Stimulated activated CD8-positive, alpha-beta memory T cell treated with anti-CD3 and anti-CD28 coated beads, Interleukin-15, amount 100 ng/mL, for 1 hour (primary cell): ENCODE data around the gene OXCT1.
"Not testable (repeated sequence)": the region's sequence is repeated elsewhere in the genome, so short reads cannot be mapped to it uniquely, and the experiment has no call there.

Source experiments
- DNase-seq: peaks from one replicate; pipeline ENCODE4 v3.0.0-alpha.2; 2020; ENCODE audit warnings: low read depth

The OXCT1 gene

GRCh38 chr5:41874512-41875060, 4.4 kb upstream of the OXCT1 start:
- DNase-seq, result no peak

DNA sequence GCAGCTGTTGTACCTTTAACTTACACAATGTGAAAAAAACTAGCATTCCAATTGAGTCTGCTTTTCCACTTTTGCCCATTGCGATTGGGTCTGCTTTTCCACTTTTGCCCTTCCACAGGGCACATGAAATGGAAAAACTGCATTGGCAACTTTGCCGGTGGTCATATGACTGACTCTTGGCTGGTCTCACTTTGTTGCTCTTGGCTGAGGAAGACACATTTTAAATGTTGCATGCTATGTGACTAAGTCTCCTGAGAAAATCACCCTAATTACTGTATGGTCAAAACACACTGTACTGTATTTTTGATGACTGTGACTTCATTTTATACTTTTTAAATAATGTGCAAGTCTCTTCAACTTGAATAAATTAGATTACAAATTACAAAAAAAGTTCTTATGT, 1.6 kb upstream of the OXCT1 start:
- no peak for DNase-seq

- DNase-seq, result no peak
Observed at GRCh38 chr5:41870627-41871048, 413 bp upstream of the OXCT1 start.

DNA sequence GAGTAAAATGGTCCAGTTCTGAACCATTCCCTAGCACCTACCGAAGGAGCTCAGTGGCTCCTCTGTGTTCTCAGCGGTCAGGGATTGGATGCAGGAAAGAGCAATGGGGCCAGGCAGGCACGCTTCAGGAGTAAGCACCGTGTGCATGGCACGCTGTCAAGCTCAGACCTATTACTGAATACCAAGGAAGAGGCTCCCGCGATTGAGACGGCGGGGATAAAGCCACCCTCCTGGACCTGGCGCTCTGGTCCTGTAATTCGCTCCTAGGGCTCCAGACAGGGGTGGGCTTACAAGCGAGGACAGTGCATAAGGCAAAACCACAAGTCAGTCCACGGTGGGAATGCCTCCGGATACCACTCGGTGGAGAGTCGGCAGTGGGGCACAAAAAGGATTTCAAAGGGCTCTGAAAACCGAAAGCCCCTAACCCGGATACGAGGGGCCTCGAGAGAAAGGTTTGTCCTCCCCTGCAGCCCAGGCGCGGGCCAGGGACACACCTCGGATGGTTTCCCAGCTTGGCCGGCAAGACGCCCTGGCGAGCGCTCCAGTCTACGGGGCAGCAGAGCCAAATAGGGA, 988 bp downstream of the OXCT1 start:
- DNase-seq, result no peak

GRCh38 chr5:41863871-41864486, 6.2 kb downstream of the OXCT1 start:
- DNase-seq, result no peak

GRCh38 chr5:41858890-41859289, 11.3 kb downstream of the OXCT1 start:
- DNase-seq, result no peak

- no peak for DNase-seq
Observed at GRCh38 chr5:41857989-41858388, 12.2 kb downstream of the OXCT1 start.

GRCh38 chr5:41856644-41857491, 13.4 kb downstream of the OXCT1 start:
- DNase-seq, result peak; percentile 12

DNA sequence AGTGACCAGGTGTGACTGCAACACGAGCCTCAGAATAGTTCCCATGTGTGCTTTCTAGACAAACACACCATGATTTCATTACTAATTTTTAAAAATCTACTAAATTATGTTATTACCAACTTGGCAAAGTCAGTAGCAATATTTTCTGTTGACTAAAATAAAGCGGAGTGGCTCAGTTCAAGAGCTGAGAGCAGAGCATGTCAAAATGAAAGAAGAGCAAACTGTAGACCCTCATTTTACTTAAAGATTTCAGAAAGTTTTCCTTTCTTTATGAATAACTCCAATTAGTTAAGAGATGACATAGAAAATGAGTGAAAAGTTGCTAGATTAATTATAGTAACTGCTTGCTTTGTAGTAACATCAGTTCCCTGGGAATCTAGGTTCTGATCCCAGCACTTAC, 17.9 kb downstream of the OXCT1 start:
- no peak for DNase-seq

DNA sequence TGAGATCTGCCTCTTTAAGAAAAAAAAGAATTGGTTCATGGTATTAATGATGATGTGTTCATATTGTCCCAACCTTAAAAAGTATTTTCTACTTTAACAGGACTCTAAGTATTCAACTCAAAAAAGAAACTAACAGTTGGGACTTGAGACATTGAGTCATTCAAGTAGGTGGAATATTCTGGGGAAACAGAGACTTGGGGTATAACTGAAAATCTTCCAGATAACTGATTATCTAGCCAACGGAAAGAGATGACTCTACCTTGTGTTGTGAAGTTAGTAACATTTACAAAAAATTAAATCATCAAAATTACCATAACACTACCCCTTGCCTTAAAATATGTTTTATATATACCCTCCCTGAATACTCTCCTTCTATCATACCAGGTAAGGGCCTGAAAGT, 19.1 kb downstream of the OXCT1 start:
- no peak for DNase-seq

- DNase-seq, result no peak
Observed at GRCh38 chr5:41848983-41849382, 21.2 kb downstream of the OXCT1 start.

DNA sequence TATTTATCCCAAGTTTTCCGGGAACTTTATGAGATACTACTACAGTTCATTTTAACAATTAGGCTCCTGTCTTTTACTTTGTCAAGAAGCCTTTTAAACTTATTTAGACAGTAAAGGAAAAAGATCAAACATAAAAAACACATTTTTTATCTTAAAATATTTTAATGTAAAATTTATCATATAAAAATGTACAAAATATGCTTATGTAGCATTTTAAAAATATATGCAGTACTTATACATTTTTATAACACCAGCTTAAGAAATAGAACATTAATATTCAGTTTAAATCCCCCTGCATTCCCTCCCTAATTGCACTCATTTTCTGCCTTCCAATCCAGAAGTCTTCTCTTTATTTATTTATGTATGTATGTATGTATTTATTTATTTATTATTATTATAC, 24.5 kb downstream of the OXCT1 start:
- DNase-seq, result not testable (repeated sequence)

DNA sequence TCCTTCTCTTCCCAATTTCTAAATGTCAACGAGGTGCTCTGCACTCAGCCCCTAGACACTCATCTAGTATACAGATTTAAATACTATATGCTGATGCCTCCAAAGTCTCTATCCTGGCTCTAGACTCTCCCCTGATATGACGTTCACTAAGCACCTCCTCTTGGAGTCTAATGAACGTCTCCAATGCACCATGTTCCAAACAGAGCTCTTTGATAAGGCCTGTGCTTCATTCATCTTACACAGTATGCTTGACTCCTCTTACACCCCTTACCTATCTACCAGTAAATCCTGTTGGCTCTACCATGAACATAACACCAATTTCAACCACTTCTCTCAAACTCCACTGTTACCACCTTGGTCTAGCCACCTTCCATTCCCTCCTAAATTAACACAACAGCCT, 25.7 kb downstream of the OXCT1 start:
- no peak for DNase-seq

- DNase-seq, result no peak
Observed at GRCh38 chr5:41843456-41844370, 26.5 kb downstream of the OXCT1 start.

- DNase-seq, result no peak
Observed at GRCh38 chr5:41842777-41843176, 27.4 kb downstream of the OXCT1 start.

DNA sequence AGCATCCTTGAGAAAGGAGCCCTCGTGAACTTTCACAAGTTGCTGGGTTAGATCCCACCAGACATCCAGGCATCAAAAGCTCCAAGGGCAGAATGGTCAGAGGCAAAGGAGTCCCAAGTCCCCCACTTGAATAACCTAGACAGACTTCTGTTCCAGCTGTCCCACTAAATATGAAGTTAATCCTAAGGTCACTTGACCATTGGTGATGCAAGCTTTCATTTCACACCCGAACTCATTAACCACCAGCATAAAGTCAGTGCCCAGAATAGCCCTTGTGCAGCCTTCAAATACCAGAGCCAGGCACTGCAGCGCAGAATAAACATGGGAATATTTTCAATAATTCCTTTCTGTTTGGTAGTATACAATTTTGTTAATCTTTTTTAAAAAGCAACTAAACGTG, 28.9 kb downstream of the OXCT1 start:
- DNase-seq, result no peak

DNA sequence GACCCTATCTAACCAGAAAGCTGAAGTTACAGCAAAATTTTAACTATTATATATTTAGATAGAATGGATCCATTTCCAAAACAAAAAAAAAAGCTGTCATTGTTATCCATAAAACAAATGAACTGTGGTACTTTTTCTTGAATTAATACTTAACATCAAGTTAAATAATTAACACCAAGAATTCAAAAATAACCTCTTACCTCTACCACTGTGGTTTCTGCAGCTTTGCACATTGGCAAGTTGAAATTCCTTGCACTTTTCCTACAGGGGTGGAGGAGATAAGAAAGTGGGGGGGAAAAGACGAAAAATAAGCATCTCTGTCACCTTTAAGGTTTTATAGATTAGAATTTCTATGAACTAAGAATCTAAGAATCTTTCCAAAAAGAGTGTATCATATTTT, 30.0 kb downstream of the OXCT1 start:
- DNase-seq, result no peak

DNA sequence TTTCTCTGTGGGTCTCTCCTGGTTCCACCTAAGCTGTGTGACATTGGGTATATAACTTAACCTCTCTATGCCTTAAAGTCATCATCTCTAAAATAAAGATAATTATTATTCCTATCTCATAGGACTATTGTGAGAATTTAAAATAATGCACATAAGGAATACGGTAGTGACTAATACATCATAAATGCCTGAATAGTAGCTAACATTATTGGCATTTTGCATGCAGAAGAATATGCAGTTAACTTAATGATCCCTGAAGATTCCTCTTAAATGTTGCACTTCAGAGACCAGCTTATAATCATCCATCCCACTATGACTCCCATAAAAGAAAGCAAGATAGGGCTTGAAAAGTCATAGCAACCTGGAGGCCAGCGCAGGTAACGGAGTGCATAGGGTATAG, 32.4 kb downstream of the OXCT1 start:
- no peak for DNase-seq

DNA sequence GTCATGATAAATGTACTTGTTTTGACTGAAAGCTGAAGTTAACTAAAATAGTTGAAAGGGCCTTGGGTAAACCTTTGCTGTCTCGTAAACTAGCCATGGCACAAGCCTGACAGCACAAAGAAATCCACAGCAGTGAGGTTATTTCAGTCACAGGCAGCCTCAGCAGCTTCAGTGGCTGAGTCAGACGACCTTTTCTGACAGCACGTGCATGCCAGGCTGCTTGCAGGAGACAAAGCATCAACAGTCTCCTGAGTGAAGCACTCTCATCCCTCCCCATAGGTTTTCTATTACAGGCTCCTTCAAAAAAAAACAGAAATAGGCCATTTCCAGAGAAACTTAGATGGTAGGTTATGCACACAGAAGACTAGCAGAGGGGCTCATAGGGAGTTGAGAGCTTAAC, 34.6 kb downstream of the OXCT1 start:
- no peak for DNase-seq

- DNase-seq, result no peak
Observed at GRCh38 chr5:41834506-41834905, 35.7 kb downstream of the OXCT1 start.

- no peak for DNase-seq
Observed at GRCh38 chr5:41832430-41832829, 37.8 kb downstream of the OXCT1 start.

GRCh38 chr5:41831155-41831554, 39.1 kb downstream of the OXCT1 start:
- no peak for DNase-seq
